ENCODE results near the gene NUDT7.

The NUDT7 gene

GRCh38 chr16:77722309-77723107, at the start of gene NUDT7:
NUDT7 (plus strand) TSS chr16:77722514; CDS start chr16:77722583, 69 bp downstream.
- peak; percentile 95 for DNase-seq (ENCODE audit: low spot score)

- DNase-seq (ENCODE audit: low spot score): no peak
These were observed 47.4 kb upstream of the NUDT7 start for GRCh38 chr16:77674888-77675287.

GRCh38 chr16:77675464-77676324, 46.6 kb upstream of the NUDT7 start:
- DNase-seq (ENCODE audit: low spot score): peak; percentile 72

GRCh38 chr16:77677129-77677528, 45.2 kb upstream of the NUDT7 start:
- DNase-seq (ENCODE audit: low spot score): no peak

- no peak for DNase-seq (ENCODE audit: low spot score)
These were observed 42.9 kb upstream of the NUDT7 start for GRCh38 chr16:77679391-77679790.

GRCh38 chr16:77679901-77680300, 42.4 kb upstream of the NUDT7 start:
- no peak for DNase-seq (ENCODE audit: low spot score)

GRCh38 chr16:77680496-77680895, 41.8 kb upstream of the NUDT7 start:
- no peak for DNase-seq (ENCODE audit: low spot score)

- no peak for DNase-seq (ENCODE audit: low spot score)
These were observed 39.7 kb upstream of the NUDT7 start for GRCh38 chr16:77682586-77682985.

- no peak for DNase-seq (ENCODE audit: low spot score)
These were observed 38.7 kb upstream of the NUDT7 start for GRCh38 chr16:77683397-77684180.

- no peak for DNase-seq (ENCODE audit: low spot score)
These were observed 38.2 kb upstream of the NUDT7 start for GRCh38 chr16:77684181-77684526.

- no peak for DNase-seq (ENCODE audit: low spot score)
These were observed 35.9 kb upstream of the NUDT7 start for GRCh38 chr16:77686385-77686784.

GRCh38 chr16:77689971-77690370, 32.3 kb upstream of the NUDT7 start:
- DNase-seq (ENCODE audit: low spot score): no peak

GRCh38 chr16:77690416-77690815, 31.9 kb upstream of the NUDT7 start:
- no peak for DNase-seq (ENCODE audit: low spot score)

- DNase-seq (ENCODE audit: low spot score): no peak
These were observed 29.7 kb upstream of the NUDT7 start for GRCh38 chr16:77692612-77693011.

GRCh38 chr16:77696149-77696548, 26.2 kb upstream of the NUDT7 start:
- no peak for DNase-seq (ENCODE audit: low spot score)

GRCh38 chr16:77700846-77701245, 21.5 kb upstream of the NUDT7 start:
- no peak for DNase-seq (ENCODE audit: low spot score)

GRCh38 chr16:77705351-77705750, 17.0 kb upstream of the NUDT7 start:
- no peak for DNase-seq (ENCODE audit: low spot score)

- no peak for DNase-seq (ENCODE audit: low spot score)
These were observed 11.1 kb upstream of the NUDT7 start for GRCh38 chr16:77711179-77711578.

GRCh38 chr16:77711775-77712174, 10.5 kb upstream of the NUDT7 start:
- DNase-seq (ENCODE audit: low spot score): no peak

GRCh38 chr16:77715145-77715544, 7.2 kb upstream of the NUDT7 start:
- no peak for DNase-seq (ENCODE audit: low spot score)

- DNase-seq (ENCODE audit: low spot score): no peak
These were observed 484 bp upstream of the NUDT7 start for GRCh38 chr16:77721752-77722308.

- DNase-seq (ENCODE audit: low spot score): no peak
These were observed 797 bp downstream of the NUDT7 start for GRCh38 chr16:77723108-77723514.

Data from hematopoietic multipotent progenitor cell treated with erythropoietin and hydrocortisone succinate and interleukin-3 and kit ligand, for 17 days (in vitro differentiated cells).